Activated CD4-positive, alpha-beta memory T cell treated with anti-CD3 and anti-CD28 coated beads, Interleukin-2, amount 10 ng/mL, durations not matched to agents 7 days and 5 days (primary cell): ENCODE results near the gene TDG. TPM values are rescaled to one million over a fixed set of nuclear protein-coding genes. Genes with fewer than 3 reads are reported as not detected.
A peak's percentile ranks its signal among the peaks of the same experiment; 100 is the strongest.

Experiments
- CTCF ChIA-PET: fragments of 350-600 bp; sonication (Branson Sonifier 250); formaldehyde crosslinking; loops from one replicate; lab custom pipeline; 2021; ENCODE audit warnings: antibody characterized with exemption, inconsistent platforms; lab: Charles Lee
- POLR2A ChIA-PET: fragments of 350-600 bp; sonication (Branson Sonifier 250); formaldehyde crosslinking; loops from one replicate; lab custom pipeline; 2021; ENCODE audit warnings: antibody characterized with exemption; lab: Charles Lee
- DNase-seq: peaks from one replicate; pipeline ENCODE4 v3.0.0-alpha.2; 2020
- H3K27ac Mint-ChIP-seq: one replicate; pipeline ENCODE4 v1.8.0; 2021; ENCODE audit warnings: mild to moderate bottlenecking, mixed read lengths
- H3K27me3 Mint-ChIP-seq: one replicate; pipeline ENCODE4 v1.8.0; 2021; ENCODE audit warnings: mixed read lengths
- H3K36me3 Mint-ChIP-seq: one replicate; pipeline ENCODE4 v1.8.0; 2021; ENCODE audit warnings: low read depth, mixed read lengths
- H3K4me1 Mint-ChIP-seq: one replicate; pipeline ENCODE4 v1.8.0; 2021; ENCODE audit warnings: mixed read lengths
- H3K4me3 Mint-ChIP-seq: one replicate; pipeline ENCODE4 v1.8.0; 2021; ENCODE audit warnings: mild to moderate bottlenecking, mixed read lengths
- H3K9me3 Mint-ChIP-seq: one replicate; pipeline ENCODE4 v1.8.0; 2021; ENCODE audit warnings: mixed read lengths
- total RNA-seq, 2 experiments: library from RNA; stranded (reverse); gene quantifications; one replicate each; pipeline ENCODE4 v1.2.3, GENCODE V29; 2021

Gene TDG
- total RNA-seq: 10 to 100 TPM; 33.0 to 34.4 TPM

DNA sequence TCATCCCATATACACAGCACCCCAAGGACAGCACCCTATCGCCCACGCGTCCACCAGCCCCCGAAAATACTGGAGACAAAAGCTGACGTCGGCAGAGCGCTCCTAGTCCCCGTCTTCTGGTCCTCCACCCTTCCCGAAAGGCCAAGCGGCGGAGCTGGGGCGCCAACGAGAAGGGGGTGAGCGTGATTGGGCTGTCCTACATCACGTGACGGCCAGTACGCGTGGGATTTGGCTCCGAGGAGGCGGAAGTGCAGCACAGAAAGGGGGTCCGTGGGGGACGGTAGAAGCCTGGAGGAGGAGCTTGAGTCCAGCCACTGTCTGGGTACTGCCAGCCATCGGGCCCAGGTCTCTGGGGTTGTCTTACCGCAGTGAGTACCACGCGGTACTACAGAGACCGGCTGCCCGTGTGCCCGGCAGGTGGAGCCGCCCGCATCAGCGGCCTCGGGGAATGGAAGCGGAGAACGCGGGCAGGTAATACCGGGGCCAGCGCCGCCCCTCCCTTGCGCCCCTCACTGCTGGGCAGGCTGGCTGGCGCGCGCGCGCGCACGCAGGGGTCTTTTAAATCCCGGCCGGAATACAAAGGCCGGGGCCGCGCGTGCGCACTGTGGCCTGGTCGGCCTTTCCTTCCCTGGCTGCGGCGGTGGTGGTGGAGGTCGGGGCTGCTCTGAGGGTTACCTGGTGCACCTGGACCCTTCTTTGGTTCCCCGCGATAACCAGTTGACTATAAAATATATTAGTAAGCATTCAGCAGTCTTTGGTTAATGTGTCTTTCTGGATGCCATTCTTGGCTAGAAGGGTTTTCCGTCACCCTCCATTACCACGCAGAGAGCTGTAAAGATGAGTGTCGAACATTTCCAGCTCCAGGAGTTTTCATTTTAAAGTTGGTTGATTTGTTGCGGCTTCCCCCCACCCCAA is at the start of gene TDG:
TSS of gene TDG (plus strand) at position 283 of the 915 bp plus-strand sequence. CDS start at position 449, 166 bp downstream.
- H3K4me3 Mint-ChIP-seq: peak within 1 kb of the TSS; percentile 97
- H3K36me3 Mint-ChIP-seq: peaks cover 34% of the 10 kb centered on the region
- POLR2A ChIA-PET: interaction anchor here (0.6 to 6.5 kb wide), 25 partner anchors 8 to 1259 kb away, joined by 3 to 159 read pairs (median 7); partner anchors contain the start of genes EID3, HCFC2, HSP90B1 and NFYB

DNA sequence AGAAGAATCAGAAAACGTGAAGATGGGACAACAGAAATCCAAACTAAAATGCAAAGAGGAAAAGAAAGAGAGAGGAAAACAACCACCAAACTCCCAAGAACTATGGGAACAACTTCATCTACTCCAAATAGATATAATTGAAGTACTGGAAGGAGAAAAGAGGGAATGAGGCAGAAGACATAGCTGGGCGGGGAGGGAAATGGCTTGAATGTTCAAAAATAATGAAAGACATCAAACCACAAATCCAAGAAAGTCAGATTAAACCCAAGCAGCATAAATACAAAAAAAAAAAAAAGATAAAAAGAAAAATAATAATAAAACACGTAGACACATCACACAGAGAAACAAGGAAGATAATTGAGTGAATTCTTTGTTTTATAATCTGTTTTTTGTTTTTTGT is 47.8 kb upstream of the TDG start:
- H3K4me3 Mint-ChIP-seq: no peak overlapping the region
- no peak overlapping the region for H3K27ac Mint-ChIP-seq
- ChIA-PET CTCF (no interaction called here), POLR2A (no interaction called here)
- H3K36me3 Mint-ChIP-seq: peaks cover 4% of the 10 kb centered on the region
- no peak for DNase-seq
- no peaks in the 10 kb centered on the region for H3K4me1 Mint-ChIP-seq
- H3K9me3 Mint-ChIP-seq: peaks cover 4% of the 10 kb centered on the region
- H3K27me3 Mint-ChIP-seq: peaks cover 6% of the 10 kb centered on the region

More for the DNA sequence above, at the start of gene TDG:
- CTCF ChIA-PET: interaction anchor here (0.7 to 2.8 kb wide), 12 partner anchors 9 to 321 kb away, joined by 3 to 30 read pairs (median 4); partner anchors contain the start of genes HSP90B1 and NFYB
- H3K9me3 Mint-ChIP-seq: no peaks in the 10 kb centered on the region
- no peaks in the 10 kb centered on the region for H3K27me3 Mint-ChIP-seq
- peaks cover 60% of the 10 kb centered on the region for H3K4me1 Mint-ChIP-seq
- DNase-seq: peak; percentile 97
- H3K27ac Mint-ChIP-seq: peak within 1 kb of the TSS; percentile 91

DNA sequence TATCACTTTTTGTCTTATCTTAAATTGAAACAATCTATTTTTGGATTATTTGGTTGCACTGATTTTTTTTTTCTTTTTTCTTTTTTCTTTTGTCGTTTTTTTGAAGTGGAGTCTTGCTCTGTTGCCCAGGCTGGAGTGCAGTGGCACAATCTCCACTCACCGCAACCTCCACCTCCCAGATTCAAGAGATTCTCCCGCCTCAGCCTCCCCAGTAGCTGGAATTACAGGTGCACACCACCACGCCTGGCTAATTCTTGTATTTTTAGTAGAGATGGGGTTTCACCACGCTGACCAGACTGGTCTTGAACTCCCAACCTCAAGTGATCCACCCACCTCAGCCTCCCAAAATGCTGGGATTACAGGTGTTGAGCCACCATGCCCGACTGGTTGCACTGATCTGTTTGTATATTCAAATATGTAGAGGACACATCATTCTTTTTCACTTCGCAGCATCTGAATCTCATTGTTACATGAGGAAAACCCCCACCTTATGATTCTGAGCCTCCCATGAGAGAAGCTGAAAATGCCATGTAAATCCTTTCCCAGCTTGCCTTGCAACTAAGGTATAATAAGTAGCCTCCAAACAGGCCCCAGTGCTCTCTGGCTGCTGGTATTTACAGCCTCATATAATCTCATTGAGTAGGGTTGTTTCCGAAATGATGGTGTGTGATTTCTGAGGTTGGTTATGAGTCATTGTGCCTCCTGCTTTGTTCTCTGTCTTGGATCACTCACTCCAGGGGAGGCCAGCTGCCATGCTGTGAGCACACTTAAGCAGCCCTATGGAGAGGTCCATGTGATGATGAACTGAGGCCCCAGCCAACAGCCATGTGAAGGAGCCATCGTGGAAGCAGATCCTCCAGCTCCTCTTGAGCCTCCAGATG is 40.7 kb upstream of the TDG start:
- Mint-ChIP-seq H3K4me3 (peak overlapping the region; percentile 36), H3K4me1 (peaks cover 36% of the 10 kb centered on the region), H3K36me3 (peaks cover 1% of the 10 kb centered on the region), H3K27ac (peak overlapping the region; percentile 58), H3K9me3 (no peaks in the 10 kb centered on the region), H3K27me3 (no peaks in the 10 kb centered on the region)
- peak; percentile 55 for DNase-seq
- ChIA-PET POLR2A (interaction anchor here (1.0 to 1.5 kb wide), 7 partner anchors 23 to 534 kb away, joined by 3 to 9 read pairs (median 3); partner anchors contain the start of gene TDG), CTCF (interaction anchor here (0.9 to 1.3 kb wide), 3 partner anchors 12 to 43 kb away, joined by 3 to 4 read pairs (median 4); no protein-coding TSS in a partner anchor)

DNA sequence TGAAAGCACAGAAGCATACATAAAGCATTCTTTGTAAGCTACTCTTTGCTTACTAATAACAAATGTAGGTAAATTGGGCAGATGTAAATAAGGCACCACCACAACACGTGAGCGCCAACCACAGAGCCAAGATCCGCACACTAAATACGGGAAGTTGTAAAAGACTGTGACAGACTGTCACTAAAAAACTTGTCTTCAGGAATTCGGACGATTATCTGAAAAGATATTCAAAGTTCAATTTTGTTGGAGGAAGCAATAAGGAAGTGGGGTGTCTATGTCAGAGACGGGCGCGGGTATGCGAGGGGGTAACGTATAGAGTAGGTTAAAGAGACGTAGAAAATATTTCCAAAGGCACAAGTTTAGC is 37.0 kb upstream of the TDG start:
- Mint-ChIP-seq H3K27ac (peak overlapping the region; percentile 100), H3K4me3 (peak overlapping the region; percentile 83)
- DNase-seq: peak; percentile 80

DNA sequence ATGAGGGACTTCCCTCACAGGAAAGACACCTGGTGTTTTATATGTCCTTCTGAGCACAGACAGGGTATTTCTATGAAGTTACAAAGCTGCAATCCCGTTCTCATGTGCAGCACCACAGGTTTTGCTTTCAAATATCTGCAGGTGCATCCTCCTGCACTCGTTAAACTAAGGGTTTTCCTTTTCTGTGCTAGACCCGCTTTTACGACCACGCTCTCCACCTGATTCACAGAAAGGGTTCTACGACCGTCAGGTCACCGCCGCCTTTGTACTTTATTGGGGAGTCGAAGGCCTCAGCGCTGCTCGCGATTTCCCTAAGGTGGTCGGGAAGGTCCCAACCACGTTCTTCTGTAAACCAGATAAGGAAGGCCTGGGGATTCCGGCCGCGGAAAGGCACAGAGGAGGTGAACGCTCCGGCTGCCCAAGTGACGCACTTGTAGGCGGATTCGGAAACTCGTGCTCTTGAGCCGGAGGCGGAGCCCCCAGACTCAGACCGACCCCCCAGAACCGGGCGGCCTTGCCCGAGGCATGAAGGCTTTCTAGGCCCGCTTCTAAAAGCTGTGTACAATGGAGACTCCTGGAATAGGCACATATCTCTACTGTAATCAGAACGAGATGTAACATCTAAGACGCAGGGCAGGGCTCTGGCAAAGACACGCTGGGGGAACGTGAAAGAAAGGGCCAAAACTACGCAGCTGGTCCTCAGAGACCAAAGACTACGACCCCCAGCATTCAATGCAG is 36.5 kb upstream of the TDG start:
- peak overlapping the region; percentile 100 for H3K27ac Mint-ChIP-seq
- peak overlapping the region; percentile 83 for H3K4me3 Mint-ChIP-seq
- DNase-seq: peak; percentile 86

More for the DNA sequence above, 37.0 kb upstream of the TDG start:
- Mint-ChIP-seq H3K9me3 (no peaks in the 10 kb centered on the region), H3K27me3 (no peaks in the 10 kb centered on the region), H3K4me1 (peaks cover 59% of the 10 kb centered on the region), H3K36me3 (peaks cover 36% of the 10 kb centered on the region)
- CTCF ChIA-PET: interaction anchor here (1.2 to 2.0 kb wide), 2 partner anchors 37 to 38 kb away, joined by 3 to 9 read pairs; partner anchors contain the start of gene TDG
- POLR2A ChIA-PET: interaction anchor here (0.8 to 4.4 kb wide), 16 partner anchors 11 to 359 kb away, joined by 3 to 128 read pairs (median 8); partner anchors contain the start of genes NFYB, NT5DC3 and TDG

DNA sequence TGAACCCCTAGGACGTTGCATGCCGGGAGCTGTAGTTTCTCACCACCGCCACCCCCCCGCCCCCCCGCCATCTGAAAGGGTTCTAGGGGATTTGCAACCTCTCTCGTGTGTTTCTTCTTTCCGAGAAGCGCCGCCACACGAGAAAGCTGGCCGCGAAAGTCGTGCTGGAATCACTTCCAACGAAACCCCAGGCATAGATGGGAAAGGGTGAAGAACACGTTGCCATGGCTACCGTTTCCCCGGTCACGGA is 36.0 kb upstream of the TDG start:
- POLR2A ChIA-PET: interaction anchor here (0.7 to 4.4 kb wide), 30 partner anchors 10 to 1868 kb away, joined by 3 to 128 read pairs (median 4); partner anchors contain the start of genes C12orf75, HCFC2, NFYB and NT5DC3
- no peaks in the 10 kb centered on the region for H3K27me3 Mint-ChIP-seq
- H3K4me3 Mint-ChIP-seq: peak overlapping the region; percentile 83
- CTCF ChIA-PET: interaction anchor here (1.0 to 2.0 kb wide), 6 partner anchors 34 to 179 kb away, joined by 3 to 9 read pairs (median 4); partner anchors contain the start of genes HCFC2 and TDG
- DNase-seq: no peak
- peaks cover 44% of the 10 kb centered on the region for H3K36me3 Mint-ChIP-seq
- H3K9me3 Mint-ChIP-seq: no peaks in the 10 kb centered on the region
- H3K4me1 Mint-ChIP-seq: peaks cover 61% of the 10 kb centered on the region
- peak overlapping the region; percentile 100 for H3K27ac Mint-ChIP-seq

More for the DNA sequence above, 36.5 kb upstream of the TDG start:
- peaks cover 61% of the 10 kb centered on the region for H3K4me1 Mint-ChIP-seq
- peaks cover 41% of the 10 kb centered on the region for H3K36me3 Mint-ChIP-seq
- no peaks in the 10 kb centered on the region for H3K27me3 Mint-ChIP-seq
- ChIA-PET POLR2A (interaction anchor here (0.7 to 4.4 kb wide), 37 partner anchors 11 to 1867 kb away, joined by 3 to 128 read pairs (median 4); partner anchors contain the start of genes C12orf75, HCFC2, NFYB and NT5DC3), CTCF (interaction anchor here (1.0 to 2.0 kb wide), 5 partner anchors 34 to 135 kb away, joined by 3 to 9 read pairs (median 5); partner anchors contain the start of genes HCFC2 and TDG)
- H3K9me3 Mint-ChIP-seq: no peaks in the 10 kb centered on the region

DNA sequence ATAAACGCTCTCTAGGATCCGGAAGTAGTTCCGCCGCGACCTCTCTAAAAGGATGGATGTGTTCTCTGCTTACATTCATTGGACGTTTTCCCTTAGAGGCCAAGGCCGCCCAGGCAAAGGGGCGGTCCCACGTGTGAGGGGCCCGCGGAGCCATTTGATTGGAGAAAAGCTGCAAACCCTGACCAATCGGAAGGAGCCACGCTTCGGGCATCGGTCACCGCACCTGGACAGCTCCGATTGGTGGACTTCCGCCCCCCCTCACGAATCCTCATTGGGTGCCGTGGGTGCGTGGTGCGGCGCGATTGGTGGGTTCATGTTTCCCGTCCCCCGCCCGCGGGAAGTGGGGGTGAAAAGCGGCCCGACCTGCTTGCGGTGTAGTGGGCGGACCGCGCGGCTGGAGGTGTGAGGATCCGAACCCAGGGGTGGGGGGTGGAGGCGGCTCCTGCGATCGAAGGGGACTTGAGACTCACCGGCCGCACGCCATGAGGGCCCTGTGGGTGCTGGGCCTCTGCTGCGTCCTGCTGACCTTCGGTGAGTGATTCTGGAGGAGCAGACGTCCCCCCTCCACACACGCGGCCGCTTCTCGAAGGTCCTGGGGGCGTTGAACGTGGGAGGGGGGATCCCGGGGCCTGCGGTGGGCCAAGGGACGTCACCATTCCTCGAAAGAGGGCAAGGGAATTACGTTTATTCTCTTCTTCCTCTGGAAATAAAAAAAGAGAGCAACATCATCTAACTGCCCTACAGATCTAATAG is 35.5 kb upstream of the TDG start, which contains the start of gene HSP90B1:
TSS of gene HSP90B1 (plus strand) at position 377 of the 753 bp plus-strand sequence. CDS start at position 483, 106 bp downstream.
- Mint-ChIP-seq H3K27me3 (no peaks in the 10 kb centered on the region), H3K9me3 (no peaks in the 10 kb centered on the region), H3K36me3 (peaks cover 49% of the 10 kb centered on the region), H3K27ac (peak within 1 kb of the TSS; percentile 100), H3K4me1 (peaks cover 61% of the 10 kb centered on the region), H3K4me3 (peak within 1 kb of the TSS; percentile 83)
- DNase-seq: peak; percentile 100
- ChIA-PET POLR2A (interaction anchor here (0.7 to 4.4 kb wide), 30 partner anchors 10 to 1868 kb away, joined by 3 to 128 read pairs (median 4); partner anchors contain the start of genes C12orf75, HCFC2, NFYB and NT5DC3), CTCF (interaction anchor here (1.0 to 2.0 kb wide), 6 partner anchors 33 to 179 kb away, joined by 3 to 9 read pairs (median 4); partner anchors contain the start of genes HCFC2 and TDG)

DNA sequence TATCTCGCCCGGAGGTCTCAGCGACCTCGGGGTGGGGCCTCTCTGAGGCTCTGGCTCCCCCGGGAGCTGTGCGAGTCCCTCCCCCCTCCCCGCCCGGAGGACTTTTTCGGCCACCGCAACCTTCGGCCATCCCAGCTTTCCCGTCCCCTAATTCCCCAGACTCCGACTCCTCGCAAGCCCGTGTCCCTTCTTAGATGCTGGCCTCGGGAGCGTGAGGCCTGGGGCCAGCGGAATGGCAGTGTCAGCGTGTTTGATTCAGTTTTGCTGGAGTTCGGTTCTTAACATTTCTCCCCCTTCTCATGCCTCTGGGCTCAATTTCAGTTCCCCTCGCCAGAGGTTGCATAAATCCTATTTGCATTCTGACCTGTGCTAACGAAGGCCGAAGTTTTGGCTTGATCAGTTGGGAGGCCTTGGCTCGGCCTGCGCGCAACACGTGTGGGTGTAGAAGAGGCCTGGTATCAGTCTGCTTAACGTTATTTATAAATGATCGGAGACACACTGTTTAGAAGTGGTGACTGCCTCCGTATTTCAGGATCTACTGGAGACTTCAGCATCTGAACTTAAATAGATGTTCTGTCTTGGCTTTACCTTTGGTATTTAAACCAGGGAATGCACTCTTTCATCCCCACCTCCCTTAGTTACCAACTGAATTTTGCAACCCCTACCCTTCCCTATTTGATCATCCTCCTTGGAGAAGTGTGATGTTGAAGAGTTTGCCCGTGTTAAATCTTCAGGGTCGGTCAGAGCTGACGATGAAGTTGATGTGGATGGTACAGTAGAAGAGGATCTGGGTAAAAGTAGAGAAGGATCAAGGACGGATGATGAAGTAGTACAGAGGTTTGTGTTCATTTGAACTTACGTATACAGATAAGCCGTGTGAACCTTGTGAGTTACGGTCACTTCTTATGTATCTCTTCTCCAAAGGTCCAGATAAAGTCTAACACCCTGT is 34.6 kb upstream of the TDG start:
- CTCF ChIA-PET: interaction anchor here (1.4 to 2.0 kb wide), 2 partner anchors 35 to 178 kb away, joined by 4 to 9 read pairs; partner anchors contain the start of gene TDG
- peaks cover 64% of the 10 kb centered on the region for H3K4me1 Mint-ChIP-seq
- peak overlapping the region; percentile 100 for H3K27ac Mint-ChIP-seq
- peak; percentile 25 for DNase-seq
- peak overlapping the region; percentile 83 for H3K4me3 Mint-ChIP-seq
- no peaks in the 10 kb centered on the region for H3K9me3 Mint-ChIP-seq
- H3K27me3 Mint-ChIP-seq: no peaks in the 10 kb centered on the region
- POLR2A ChIA-PET: interaction anchor here (0.5 to 4.4 kb wide), 9 partner anchors 9 to 356 kb away, joined by 4 to 128 read pairs (median 14); partner anchors contain the start of genes HCFC2 and TDG
- H3K36me3 Mint-ChIP-seq: peaks cover 58% of the 10 kb centered on the region

DNA sequence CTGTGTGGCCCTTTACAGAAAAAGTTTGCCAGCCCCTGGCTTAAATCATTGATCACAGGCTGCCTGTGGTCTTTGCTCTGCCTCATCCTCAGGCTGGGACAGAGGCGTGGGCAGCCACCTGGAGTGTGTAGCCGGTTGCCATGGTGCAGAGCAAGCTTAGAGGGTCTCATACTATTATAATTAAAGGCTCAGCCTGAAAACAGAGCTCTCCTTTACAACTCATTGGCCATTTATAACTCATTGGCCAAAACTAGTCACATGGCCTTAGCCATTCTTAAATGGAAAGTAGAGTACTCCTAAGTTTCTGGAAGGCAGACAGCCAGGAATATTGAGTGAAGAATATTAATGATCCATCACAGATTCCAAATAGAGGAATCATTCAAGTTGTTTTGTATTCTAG is 32.4 kb upstream of the TDG start:
- H3K4me1 Mint-ChIP-seq: peaks cover 57% of the 10 kb centered on the region
- H3K27ac Mint-ChIP-seq: no peak overlapping the region
- H3K9me3 Mint-ChIP-seq: no peaks in the 10 kb centered on the region
- no peaks in the 10 kb centered on the region for H3K27me3 Mint-ChIP-seq
- H3K36me3 Mint-ChIP-seq: peaks cover 73% of the 10 kb centered on the region
- POLR2A ChIA-PET: no interaction called here
- no peak overlapping the region for H3K4me3 Mint-ChIP-seq
- no peak for DNase-seq
- CTCF ChIA-PET: interaction anchor here (0.7 kb wide), 1 partner anchor 10 kb away, joined by 4 read pairs; no protein-coding TSS in a partner anchor

DNA sequence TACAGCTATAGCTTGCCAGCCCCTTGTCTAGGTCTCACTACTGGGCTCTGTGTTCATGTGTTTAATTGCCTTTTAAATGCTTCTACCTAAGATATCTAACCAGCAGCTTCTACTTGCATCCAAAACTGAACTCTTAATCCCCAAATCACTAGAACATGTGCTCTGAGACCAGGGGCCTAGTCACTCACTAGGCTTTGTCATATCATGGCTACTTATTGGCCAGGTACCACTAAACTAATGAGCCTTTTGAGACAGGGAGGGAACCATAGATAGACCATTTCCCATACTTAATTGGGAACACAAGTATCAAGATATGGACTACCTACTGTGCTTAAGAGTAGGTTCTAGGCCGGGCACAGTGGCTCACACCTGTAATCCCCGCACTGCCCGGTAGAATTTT is 29.0 kb upstream of the TDG start:
- no peaks in the 10 kb centered on the region for H3K9me3 Mint-ChIP-seq
- H3K36me3 Mint-ChIP-seq: peaks cover 88% of the 10 kb centered on the region
- no peak for DNase-seq
- ChIA-PET POLR2A (interaction anchor here (0.8 to 2.4 kb wide), 5 partner anchors 17 to 30 kb away, joined by 3 to 9 read pairs (median 4); partner anchors contain the start of gene TDG), CTCF (interaction anchor here (1.4 kb wide), 1 partner anchor 10 kb away, joined by 4 read pairs; no protein-coding TSS in a partner anchor)
- H3K27ac Mint-ChIP-seq: no peak overlapping the region
- no peaks in the 10 kb centered on the region for H3K27me3 Mint-ChIP-seq
- H3K4me1 Mint-ChIP-seq: peaks cover 57% of the 10 kb centered on the region
- H3K4me3 Mint-ChIP-seq: no peak overlapping the region
